HS-27A (cell line): ENCODE results near the gene CEP164.

Source experiments
- DNase-seq: peaks from one replicate; pipeline ENCODE4 v3.0.0-alpha.2; 2012; ENCODE audit warnings: low read depth, missing footprints

CEP164 gene

DNA sequence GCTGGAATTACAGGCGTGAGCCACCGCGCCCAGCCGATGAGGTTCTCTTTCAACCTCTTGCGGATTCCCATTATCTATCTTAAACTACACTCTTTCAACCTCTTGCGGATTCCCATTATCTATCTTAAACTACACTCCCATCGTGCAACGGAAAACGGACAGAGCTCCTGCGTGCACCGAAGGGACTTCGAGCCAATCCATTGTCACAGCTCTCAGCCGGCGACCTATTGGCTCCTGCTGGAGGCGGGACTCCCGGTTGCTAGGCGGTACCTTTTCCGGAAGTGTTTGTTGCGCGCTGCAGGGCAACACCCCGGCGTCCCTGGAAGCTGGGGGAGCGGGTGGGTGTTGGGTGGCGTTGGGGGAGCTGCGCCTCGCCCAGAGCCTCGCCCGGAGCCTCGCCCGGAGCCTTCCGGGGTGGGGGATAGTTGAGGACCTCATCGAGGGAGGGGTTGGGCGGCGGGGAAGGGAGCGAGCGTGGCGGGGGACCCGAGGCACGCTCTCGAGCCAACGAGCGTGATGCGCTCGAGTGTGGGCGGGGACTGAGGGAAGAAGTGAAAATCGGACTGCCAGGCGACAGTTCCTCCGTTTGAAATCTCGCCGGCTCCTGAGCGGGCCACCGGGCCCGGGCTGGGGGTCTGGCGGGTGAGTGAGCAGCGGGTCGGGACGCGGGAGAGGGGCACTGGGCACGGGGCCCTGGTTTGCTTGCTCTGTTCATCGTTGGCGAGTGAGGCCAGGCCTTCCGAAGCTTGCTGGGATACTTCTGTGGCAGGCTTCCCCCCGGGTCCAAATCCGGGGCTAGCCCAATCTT, at the start of gene CEP164:
TSS of gene CEP164 (plus strand) at position 288 of the 808 bp plus-strand sequence. CDS start 10,733 bp downstream, outside the sequence.
- DNase-seq, result peak; percentile 69

GRCh38 chr11:117278347-117278746, 49.3 kb upstream of the CEP164 start:
- DNase-seq, result no peak

DNA sequence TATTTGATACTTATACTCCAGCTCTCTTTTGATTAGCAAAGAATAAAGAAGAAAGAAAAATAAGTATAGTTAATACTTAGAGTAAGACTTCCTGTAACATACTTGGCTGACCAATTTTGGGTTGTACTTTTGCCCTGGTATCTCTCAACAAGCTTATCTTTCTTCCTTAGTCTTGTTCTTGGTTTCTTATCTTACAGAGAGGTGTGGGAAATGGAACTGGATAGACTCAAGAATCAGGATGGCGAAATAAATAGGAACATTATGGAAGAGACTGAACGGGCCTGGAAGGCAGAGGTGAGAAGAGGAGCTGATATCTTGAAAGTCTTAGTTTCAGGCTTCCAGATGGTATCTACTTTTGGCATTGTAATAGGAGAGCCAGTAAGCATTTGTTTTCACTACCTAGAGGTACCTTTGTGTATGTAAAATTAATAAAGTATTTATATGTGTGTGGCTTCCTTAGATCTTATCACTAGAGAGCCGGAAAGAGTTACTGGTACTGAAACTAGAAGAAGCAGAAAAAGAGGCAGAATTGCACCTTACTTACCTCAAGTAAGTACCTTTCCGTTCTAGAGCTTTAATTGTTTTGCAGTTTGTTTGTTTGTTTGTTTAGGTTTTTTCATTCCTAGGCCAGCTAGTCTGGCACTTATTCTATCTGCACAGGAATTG, 47.8 kb upstream of the CEP164 start:
- no peak for DNase-seq

DNA sequence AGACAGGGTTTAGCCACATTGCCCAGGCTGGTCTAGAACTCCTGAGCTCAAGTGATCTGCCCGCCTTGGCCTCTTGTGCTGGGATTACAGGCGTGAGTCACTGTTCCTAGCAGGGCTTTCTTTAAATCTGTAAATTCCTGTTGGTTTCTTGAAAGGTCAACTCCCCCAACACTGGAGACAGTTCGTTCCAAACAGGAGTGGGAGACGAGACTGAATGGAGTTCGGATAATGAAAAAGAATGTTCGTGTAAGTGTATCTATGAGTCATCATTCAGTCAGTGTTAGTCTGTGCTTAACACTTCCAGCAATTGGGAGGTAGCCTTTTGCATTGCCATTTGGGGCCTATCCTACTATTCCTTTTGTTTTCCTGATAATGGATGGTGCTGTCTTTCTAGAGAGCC, 46.5 kb upstream of the CEP164 start:
- DNase-seq, result peak; percentile 80

DNA sequence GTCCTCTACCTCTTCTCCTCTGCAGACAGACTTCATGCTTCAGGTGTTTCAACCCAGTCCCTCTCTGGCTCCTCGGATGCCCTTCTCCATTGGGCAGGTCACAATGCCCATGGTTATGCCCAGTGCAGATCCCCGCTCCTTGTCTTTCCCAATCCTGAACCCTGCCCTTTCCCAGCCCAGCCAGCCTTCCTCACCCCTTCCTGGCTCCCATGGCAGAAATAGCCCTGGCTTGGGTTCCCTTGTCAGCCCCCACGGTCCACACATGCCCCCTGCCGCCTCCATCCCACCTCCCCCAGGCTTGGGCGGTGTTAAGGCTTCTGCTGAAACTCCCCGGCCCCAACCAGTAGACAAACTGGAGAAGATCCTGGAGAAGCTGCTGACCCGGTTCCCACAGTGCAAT, 45.8 kb upstream of the CEP164 start:
- DNase-seq, result no peak

DNA sequence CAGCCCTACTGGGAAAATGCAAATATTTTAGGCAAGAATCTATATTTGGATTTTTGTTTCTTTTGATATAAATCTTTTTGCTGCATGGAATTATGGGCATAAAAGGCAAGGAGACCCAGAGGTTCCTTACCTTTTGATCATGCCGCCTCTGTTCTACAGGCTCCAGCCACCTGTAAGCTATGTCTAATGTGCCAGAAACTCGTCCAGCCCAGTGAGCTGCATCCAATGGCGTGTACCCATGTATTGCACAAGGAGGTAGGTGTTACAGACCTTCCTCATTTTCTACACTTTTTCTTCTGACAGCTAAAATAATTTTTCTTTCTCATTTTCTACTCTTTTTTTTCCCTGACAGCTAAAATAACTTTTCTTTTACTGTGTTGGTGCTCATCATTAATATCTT, 44.7 kb upstream of the CEP164 start:
- no peak for DNase-seq

DNA sequence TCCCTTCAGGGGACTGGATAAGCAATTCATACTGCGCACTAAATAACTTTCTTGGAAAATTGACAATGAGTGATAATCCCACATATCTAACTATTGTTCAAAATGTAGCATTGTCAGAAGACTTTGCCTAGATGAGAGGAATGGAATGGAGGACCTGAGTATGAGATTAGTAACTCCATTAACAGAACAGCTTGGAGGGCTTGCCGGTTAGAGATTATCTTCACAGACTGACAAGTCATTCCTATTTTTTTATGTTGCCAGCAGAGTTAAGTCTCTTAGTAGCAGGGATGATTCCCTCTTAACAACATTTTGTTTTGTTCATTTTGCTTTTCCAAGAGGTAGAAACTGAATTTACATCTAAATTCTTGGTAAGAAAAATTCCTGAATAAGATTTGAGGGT, 43.6 kb upstream of the CEP164 start:
- no peak for DNase-seq

GRCh38 chr11:117286588-117286987, 41.1 kb upstream of the CEP164 start:
- DNase-seq, result no peak

DNA sequence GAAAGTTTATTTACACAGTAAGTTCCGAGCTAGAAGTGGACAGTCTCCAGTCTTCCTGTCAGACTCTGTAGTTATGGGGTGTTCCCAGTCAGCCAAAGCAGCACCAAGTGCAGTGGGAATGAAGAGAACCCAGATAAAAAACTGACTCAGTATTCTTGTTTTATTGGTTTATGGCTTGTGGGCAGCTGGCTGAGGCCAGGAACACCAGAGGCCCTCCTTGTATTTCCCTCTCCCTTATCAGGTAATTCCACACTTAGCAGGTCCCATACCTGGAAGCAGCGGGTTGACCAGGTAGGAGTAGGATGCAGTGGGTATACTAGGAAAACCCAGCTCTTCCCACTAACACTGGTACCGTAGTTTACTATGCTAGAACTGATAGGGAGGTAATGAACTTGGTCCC, 40.0 kb upstream of the CEP164 start:
- DNase-seq, result no peak

DNA sequence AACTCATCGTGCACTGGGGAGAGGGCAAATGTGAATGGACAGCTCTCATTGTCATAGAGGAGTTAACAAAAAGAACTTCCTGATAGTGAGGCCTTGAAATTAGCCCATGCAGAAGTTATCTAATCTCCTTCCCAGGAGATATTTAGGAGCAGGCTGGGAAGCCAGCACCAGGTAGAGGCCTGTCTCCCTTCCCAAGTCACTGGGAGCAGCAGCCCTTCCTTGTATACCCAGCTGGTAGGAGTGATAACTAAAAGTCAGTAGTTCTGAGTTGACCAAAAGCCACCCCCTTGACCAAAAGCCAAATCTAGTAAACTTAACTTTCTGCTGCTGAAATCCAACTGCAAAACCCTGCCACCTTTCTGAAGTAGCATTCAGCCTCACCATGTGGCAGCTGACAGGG, 37.9 kb upstream of the CEP164 start:
- no peak for DNase-seq

GRCh38 chr11:117290809-117291396, 36.8 kb upstream of the CEP164 start, which contains the start of gene BACE1-AS:
BACE1-AS (plus strand) TSS chr11:117291346.
- DNase-seq, result no peak

GRCh38 chr11:117292616-117293015, 35.0 kb upstream of the CEP164 start:
- DNase-seq, result no peak

- DNase-seq, result no peak
Measured at GRCh38 chr11:117295438-117296137, 32.1 kb upstream of the CEP164 start.

DNA sequence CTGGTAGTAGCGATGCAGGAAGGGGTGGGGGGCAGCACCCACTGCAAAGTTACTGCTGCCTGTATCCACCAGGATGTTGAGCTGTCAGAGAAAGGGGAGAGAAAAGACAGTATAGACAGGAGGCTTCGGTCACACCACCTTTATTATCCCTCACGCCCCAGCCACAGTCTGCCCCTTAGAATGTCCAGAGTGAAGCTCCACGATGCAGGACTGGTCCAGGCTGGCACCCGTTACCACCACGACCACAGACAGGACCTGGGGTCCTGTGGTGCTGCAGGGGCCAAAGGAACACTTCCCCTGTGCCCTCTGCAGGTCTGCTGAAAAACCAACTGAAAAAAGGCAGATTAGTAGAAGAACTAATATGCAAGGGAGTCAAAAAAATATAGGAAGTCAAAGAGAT, 30.8 kb upstream of the CEP164 start:
- DNase-seq, result no peak

GRCh38 chr11:117298195-117298594, 29.5 kb upstream of the CEP164 start:
- no peak for DNase-seq

- DNase-seq, result no peak
Measured at GRCh38 chr11:117299351-117300282, 28.0 kb upstream of the CEP164 start.

DNA sequence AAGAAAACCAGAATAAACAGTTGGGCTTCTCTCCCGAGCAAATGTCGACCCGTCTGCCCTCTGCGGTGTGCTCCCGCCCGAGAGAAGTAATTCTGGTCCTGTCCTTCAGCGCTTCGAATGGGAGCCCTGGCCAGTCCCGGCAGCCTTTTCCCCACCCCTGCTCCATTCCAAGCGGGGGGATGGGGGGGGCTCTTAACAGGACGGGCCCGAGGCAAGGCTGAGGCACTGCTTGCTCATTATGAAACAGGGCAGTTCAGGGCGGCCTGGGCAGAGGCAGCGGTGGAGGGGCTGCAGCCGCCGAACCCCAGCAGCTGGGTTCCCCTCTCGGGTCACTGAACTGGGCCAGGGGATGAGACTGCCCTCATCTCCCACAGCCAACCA, 27.4 kb upstream of the CEP164 start:
- no peak for DNase-seq

GRCh38 chr11:117300773-117301172, 26.9 kb upstream of the CEP164 start:
- DNase-seq, result no peak

DNA sequence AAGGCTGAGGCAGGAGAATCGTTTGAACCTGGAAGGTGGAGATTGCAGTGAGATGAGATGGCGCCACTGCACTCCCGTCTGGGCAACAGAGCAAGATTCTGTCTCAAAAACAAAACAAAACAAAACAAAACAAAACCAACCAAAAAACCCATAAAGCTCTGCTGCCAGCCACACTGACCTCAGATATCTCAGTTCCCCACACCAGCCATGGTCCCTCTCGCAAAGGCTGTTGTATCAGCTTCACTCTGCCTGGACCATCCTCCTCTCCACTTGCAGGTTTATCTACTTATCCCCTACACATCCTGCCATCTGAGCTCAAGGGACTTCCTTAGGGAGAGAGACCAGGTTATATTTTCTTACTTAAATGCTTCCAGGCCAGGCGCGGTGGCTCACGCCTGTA, 25.4 kb upstream of the CEP164 start:
- no peak for DNase-seq

- DNase-seq, result no peak
Measured at GRCh38 chr11:117303101-117303500, 24.6 kb upstream of the CEP164 start.

DNA sequence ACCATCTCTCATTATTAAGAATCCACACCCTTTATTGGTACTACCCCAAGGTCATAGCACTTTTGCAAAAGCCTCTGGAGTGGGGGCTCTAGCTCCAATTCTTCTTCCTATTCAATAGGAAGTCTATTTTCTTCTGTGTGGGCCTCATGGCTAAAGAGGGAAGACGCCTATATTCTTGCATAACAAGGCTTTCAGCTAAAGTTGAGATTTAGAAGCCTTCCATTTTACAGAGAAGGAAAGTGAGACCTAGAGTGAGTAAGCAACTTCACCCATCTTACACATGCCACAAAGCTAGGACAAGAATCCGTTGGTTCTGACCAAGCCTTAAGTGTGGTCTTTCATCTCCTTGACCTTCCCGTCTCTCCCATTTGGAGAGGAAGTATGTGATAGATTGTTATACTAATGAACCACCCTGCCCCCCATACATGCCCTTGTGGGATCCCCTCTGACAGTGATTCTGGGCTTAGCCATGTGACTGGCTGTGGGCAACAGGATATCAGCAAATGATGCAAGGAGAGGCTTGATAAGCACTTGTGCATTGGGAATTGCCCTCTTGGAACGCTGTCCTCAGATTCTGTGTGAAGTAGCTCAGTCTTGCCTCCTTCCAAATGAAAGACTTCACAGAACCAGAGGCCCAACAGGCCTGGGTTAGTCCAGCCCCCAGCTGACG, 23.9 kb upstream of the CEP164 start:
- no peak for DNase-seq
